SK-N-SH (cell line): ENCODE results near the gene OR2Y1. TPM values are rescaled to one million over a fixed set of nuclear protein-coding genes. Genes with fewer than 3 reads are reported as not detected.

Source experiments
- CTCF ChIA-PET: fragments of 300-600, 350-600 bp; formaldehyde crosslinking; extraction: SDS; loops from one replicate; lab custom pipeline; 2021; lab: Yijun Ruan, JAX
- POLR2A ChIA-PET: fragments of 350-600 bp; sonication (Branson Sonifier 250); formaldehyde crosslinking; extraction: SDS; loops from one replicate; lab custom pipeline; 2020; ENCODE audit warnings: antibody characterized with exemption, inconsistent platforms; lab: Yijun Ruan, JAX
- DNase-seq: peaks from one replicate; pipeline ENCODE4 v3.0.0; 2012
- H2AFZ ChIP-seq: fragments of 200-600 bp; sonication (generic); 2 replicates; pipeline ENCODE4 v1.8.1; 2016; ENCODE audit warnings: antibody characterized with exemption, mild to moderate bottlenecking, low read depth
- H3F3A ChIP-seq: fragments of 200-600 bp; sonication (generic); replicated peaks from 2 replicates; pipeline ENCODE3; 2016; ENCODE audit warnings: antibody characterized with exemption, mild to moderate bottlenecking; ENCODE audit not compliant: insufficient read depth
- H3K27ac ChIP-seq, 2 experiments: fragments of 200-500 bp in 1 of 2; fragments of 200-600 bp in 1 of 2; sonication (Bioruptor generic) in 1 of 2; sonication (generic), shearing (Covaris generic) in 1 of 2; 2 replicates each; pipeline versions ENCODE4 v1.5.1 to v1.6.1; 2014 to 2016; ENCODE audit warnings: low read depth in 2 of 2, inconsistent platforms in 1 of 2, low read length in 1 of 2, mild to moderate bottlenecking in 1 of 2, mixed read lengths in 1 of 2
- H3K27me3 ChIP-seq: fragments of 200-600 bp; sonication (generic), shearing (Covaris generic); 2 replicates; pipeline ENCODE4 v1.6.1; 2016; ENCODE audit warnings: mixed run types; ENCODE audit not compliant: insufficient read depth
- H3K36me3 ChIP-seq, 2 experiments: fragments of 200-500 bp in 1 of 2; fragments of 200-600 bp in 1 of 2; sonication (Bioruptor generic) in 1 of 2; sonication (generic) in 1 of 2; replicated peaks in 1 of 2; 2 replicates each; pipeline versions ENCODE3 to v1.5.1; 2014 to 2016; ENCODE audit warnings: low read length in 1 of 2, mild to moderate bottlenecking in 1 of 2; ENCODE audit not compliant: insufficient read depth in 2 of 2, control insufficient read depth in 1 of 2
- H3K4me1 ChIP-seq, 2 experiments: fragments of 200-500 bp in 1 of 2; fragments of 200-600 bp in 1 of 2; sonication (Bioruptor generic) in 1 of 2; sonication (generic), shearing (Covaris generic) in 1 of 2; 2 replicates each; pipeline versions ENCODE4 v1.5.1 to v1.6.1; 2014 to 2016; ENCODE audit warnings: low read depth in 1 of 2, low read length in 1 of 2, mixed run types in 1 of 2; ENCODE audit not compliant: insufficient read depth in 2 of 2, control insufficient read depth in 1 of 2
- H3K4me2 ChIP-seq: fragments of 200-600 bp; sonication (generic), shearing (Covaris generic); 2 replicates; pipeline ENCODE4 v1.6.1; 2017; ENCODE audit warnings: mixed run types
- H3K4me3 ChIP-seq, 2 experiments: fragments of 200-500 bp in 1 of 2; fragments of 200-600 bp in 1 of 2; sonication (Bioruptor generic) in 1 of 2; sonication (generic), shearing (Covaris generic) in 1 of 2; 2 replicates each; pipeline versions ENCODE4 v1.5.1 to v1.8.1; 2014 to 2016; ENCODE audit warnings: low read depth in 2 of 2, inconsistent platforms in 1 of 2, low read length in 1 of 2, mild to moderate bottlenecking in 1 of 2, mixed read lengths in 1 of 2, moderate library complexity in 1 of 2
- H3K79me2 ChIP-seq: fragments of 200-600 bp; sonication (generic); 2 replicates; pipeline ENCODE4 v1.8.1; 2017; ENCODE audit warnings: mild to moderate bottlenecking; ENCODE audit not compliant: insufficient read depth
- H3K9ac ChIP-seq: fragments of 200-600 bp; sonication (generic); 2 replicates; pipeline ENCODE4 v1.6.1; 2017; ENCODE audit warnings: mixed run types
- H3K9me2 ChIP-seq: fragments of 200-600 bp; sonication (generic); 2 replicates; pipeline ENCODE4 v1.6.1; 2017; ENCODE audit warnings: mixed run types
- H3K9me3 ChIP-seq: fragments of 200-600 bp; sonication (generic); 2 replicates; pipeline ENCODE4 v1.6.1; 2017; ENCODE audit warnings: mixed run types, mild to moderate bottlenecking, moderate library complexity
- H4K20me1 ChIP-seq: fragments of 200-600 bp; sonication (generic); 2 replicates; pipeline ENCODE4 v1.6.1; 2017; ENCODE audit warnings: mild to moderate bottlenecking, mixed run types; ENCODE audit not compliant: insufficient read depth
- CHD2 ChIP-seq: fragments of 150-350 bp; IDR thresholded peaks from 2 replicates; pipeline ENCODE4 v1.6.1; 2018; ENCODE audit warnings: low read length; ENCODE audit not compliant: partially characterized antibody
- CTCF ChIP-seq: fragments of 200-600 bp; sonication (generic); IDR thresholded peaks from 2 replicates; pipeline ENCODE4 v1.6.1; 2017; ENCODE audit warnings: antibody characterized with exemption, mild to moderate bottlenecking, moderate library complexity
- ELF1 ChIP-seq: IDR thresholded peaks from 2 replicates; pipeline ENCODE4 v1.4.0; 2012
- EP300 ChIP-seq, 2 experiments: IDR thresholded peaks; 2 replicates each; pipeline versions ENCODE4 v1.4.0 to v1.6.1; 2012; ENCODE audit warnings: borderline replicate concordance in 1 of 2, low read depth in 1 of 2, low read length in 1 of 2
- EZH2phosphoT487 ChIP-seq: fragments of 200-600 bp; sonication (generic); IDR thresholded peaks from 2 replicates; pipeline ENCODE4 v1.6.1; 2017; ENCODE audit warnings: low read depth, mixed run types, mild to moderate bottlenecking, antibody characterized with exemption, moderate library complexity, borderline replicate concordance
- FOXJ3 ChIP-seq: sonication (generic); formaldehyde crosslinking; IDR thresholded peaks from 2 replicates; pipeline ENCODE4 v1.5.1; 2020; ENCODE audit warnings: mild to moderate bottlenecking, missing genetic modification reagents
- FOXM1 ChIP-seq: IDR thresholded peaks from 2 replicates; pipeline ENCODE4 v1.4.0; 2012; ENCODE audit warnings: low read depth, mild to moderate bottlenecking
- GABPA ChIP-seq: IDR thresholded peaks from 2 replicates; pipeline ENCODE4 v1.4.0; 2012; ENCODE audit warnings: low read depth, mild to moderate bottlenecking
- JUND ChIP-seq: IDR thresholded peaks from 2 replicates; pipeline ENCODE4 v1.4.0; 2012
- NFIC ChIP-seq: IDR thresholded peaks from 2 replicates; pipeline ENCODE4 v1.4.0; 2012; ENCODE audit warnings: borderline replicate concordance
- NRF1 ChIP-seq: IDR thresholded peaks from 2 replicates; pipeline ENCODE4 v1.6.1; 2012; ENCODE audit warnings: low read depth, mild to moderate bottlenecking, low read length
- PBX3 ChIP-seq: IDR thresholded peaks from 2 replicates; pipeline ENCODE4; 2012
- RAD21 ChIP-seq: IDR thresholded peaks from 2 replicates; pipeline ENCODE4 v1.6.1; 2012; ENCODE audit warnings: mild to moderate bottlenecking, low read length
- RCOR1 ChIP-seq: fragments of 150-350 bp; IDR thresholded peaks from 2 replicates; pipeline ENCODE4 v1.6.1; 2017; ENCODE audit warnings: antibody characterized with exemption, low read length
- REST ChIP-seq: IDR thresholded peaks from 2 replicates; pipeline ENCODE4 v1.6.1; 2012; ENCODE audit warnings: mild to moderate bottlenecking, low read depth, low read length, moderate library complexity
- RXRA ChIP-seq: IDR thresholded peaks from 2 replicates; pipeline ENCODE4 v1.4.0; 2012; ENCODE audit warnings: low read depth, mild to moderate bottlenecking, borderline replicate concordance
- SMC3 ChIP-seq: IDR thresholded peaks from 2 replicates; pipeline ENCODE4 v1.6.1; 2012; ENCODE audit warnings: low read depth, low read length, improper control_type of control experiment
- TAF1 ChIP-seq: IDR thresholded peaks from 2 replicates; pipeline ENCODE4 v1.6.1; 2012; ENCODE audit warnings: low read depth, mild to moderate bottlenecking, low read length, moderate library complexity, borderline replicate concordance
- TCF12 ChIP-seq: IDR thresholded peaks from 2 replicates; pipeline ENCODE4 v1.4.0; 2012
- USF1 ChIP-seq: IDR thresholded peaks from 2 replicates; pipeline ENCODE4 v1.4.0; 2012; ENCODE audit warnings: low read depth, borderline replicate concordance
- YY1 ChIP-seq: IDR thresholded peaks from 2 replicates; pipeline ENCODE4 v1.4.0; 2012; ENCODE audit warnings: low read depth, mild to moderate bottlenecking
- WGBS: methylation state at CpG from one replicate; pipeline ENCODE4 v1.1.6; 2017; ENCODE audit warnings: low lambda C conversion rate; 5-methylcytosine and 5-hydroxymethylcytosine counted together
- polyA plus RNA-seq, 3 experiments: library from polyadenylated mRNA; depleted of rRNA; stranded (reverse); fragments of >200 nt; gene quantifications; 2 replicates each; pipeline ENCODE4 v1.2.3, GENCODE V29; 2012

The OR2Y1 gene
- polyA plus RNA-seq, 1 of the 3 experiments (the other 2 are of a cell fraction), result not detected

GRCh38 chr5:180785121-180785781 lies 45.4 kb upstream of the OR2Y1 start:
- Histone ChIP-seq H3K27me3 (no peaks in the 10 kb centered on the region), H3K9ac (peak overlapping the region; percentile 53), H3K9me3 (no peaks in the 10 kb centered on the region), H3K27ac (peak overlapping the region in 1 of 2 experiments; percentile 84; a peak in 2 of 4 replicates), H3K36me3 (peaks cover 4 to 13% of the 10 kb centered on the region in 2 experiments), H3K79me2 (peaks cover 3% of the 10 kb centered on the region; the same call in 1 of the 2 replicates)
- 82% methylated on average over 15 of the region's 15 CpGs for whole genome bisulfite sequencing
- CTCF ChIA-PET, result interaction anchor here (0.5 to 4.6 kb wide), 25 partner anchors 10 to 399 kb away, joined by 3 to 39 read pairs (median 4); partner anchors contain the start of genes MGAT1 and ZFP62
- TF ChIP-seq ELF1 (no peak), CHD2 (no peak), USF1 (no peak), RCOR1 (no peak), JUND (no peak; the same call in 1 of the 2 replicates), EZH2phosphoT487 (no peak), PBX3 (no peak), REST (no peak)
- TF ChIP-seq, all 33 proteins: peak for 0
- no peak overlapping the region for H2AFZ ChIP-seq
- H3F3A ChIP-seq, result peaks cover 23% of the 10 kb centered on the region
- no peak for DNase-seq
- no peaks in the 10 kb centered on the region for H3K9me2 ChIP-seq
- peak overlapping the region; percentile 58 for H3K4me2 ChIP-seq
- POLR2A ChIA-PET, result no interaction called here
- peaks cover 2 to 14% of the 10 kb centered on the region in 2 experiments; a peak in 3 of 4 replicates for H3K4me1 ChIP-seq
- H4K20me1 ChIP-seq, result no peaks in the 10 kb centered on the region
- no peak overlapping the region for H3K4me3 ChIP-seq

- no peak overlapping the region for H2AFZ ChIP-seq
- CTCF ChIA-PET, result interaction anchor here (0.5 to 4.6 kb wide), 27 partner anchors 10 to 630 kb away, joined by 3 to 39 read pairs (median 4); partner anchors contain the start of genes MGAT1 and ZFP62
- TF ChIP-seq NFIC, result no peak
- no peak for TF ChIP-seq RXRA
- TF ChIP-seq GABPA, result no peak
- TF ChIP-seq FOXJ3 (CRISPR knock-in tag), result no peak
- no peak for TF ChIP-seq NRF1
- no peak for TF ChIP-seq FOXM1
- peak; percentile 87 for TF ChIP-seq RAD21
- no peak for TF ChIP-seq EP300 (IDR thresholded peaks at IDR 0.05; ENCODE audit: borderline replicate concordance in 1 of 2, low read depth in 1 of 2, low read length in 1 of 2)
- TF ChIP-seq CTCF, result peak; percentile 85
- peak; percentile 68 for TF ChIP-seq SMC3
- TF ChIP-seq YY1, result no peak
- no peak for TF ChIP-seq TCF12
- no peak for TF ChIP-seq TAF1
Measured at GRCh38 chr5:180784497-180785097, 44.7 kb upstream of the OR2Y1 start.

More at GRCh38 chr5:180784497-180785097, 44.7 kb upstream of the OR2Y1 start:
- peaks cover 0 to 6% of the 10 kb centered on the region in 2 experiments for H3K36me3 ChIP-seq
- no peak overlapping the region for H3K4me3 ChIP-seq
- DNase-seq, result peak; percentile 75
- H3K9me3 ChIP-seq, result no peaks in the 10 kb centered on the region
- no peak overlapping the region for H3K9ac ChIP-seq
- peak overlapping the region in 1 of 2 experiments; percentile 84; a peak in 2 of 4 replicates for H3K27ac ChIP-seq
- POLR2A ChIA-PET, result no interaction called here
- no peaks in the 10 kb centered on the region for H4K20me1 ChIP-seq
- H3F3A ChIP-seq, result peaks cover 23% of the 10 kb centered on the region
- no peaks in the 10 kb centered on the region for H3K27me3 ChIP-seq
- peak overlapping the region; percentile 58; the same call in 1 of the 2 replicates for H3K4me2 ChIP-seq
- H3K9me2 ChIP-seq, result no peaks in the 10 kb centered on the region
- H3K79me2 ChIP-seq, result peaks cover 3% of the 10 kb centered on the region; the same call in 1 of the 2 replicates
- 46% methylated on average over 13 of the region's 13 CpGs for WGBS
- peaks cover 2 to 14% of the 10 kb centered on the region in 2 experiments; a peak in 3 of 4 replicates for H3K4me1 ChIP-seq
